Right lobe of liver (tissue), 6 donors: ENCODE data around the gene ALKBH3. TPM values are rescaled to one million over a fixed set of nuclear protein-coding genes. Genes with fewer than 3 reads are reported as not detected.
A peak's percentile ranks its signal among the peaks of the same experiment; 100 is the strongest.

Source experiments
- ATAC-seq, 4 donors: fragments of 200-7000 bp; cut with Tn5 transposase; one replicate each; pipeline ENCODE4 v1.9.1; 2020; ENCODE audit warnings: mild to moderate bottlenecking in 4 of 4, moderate library complexity in 4 of 4
- DNase-seq, 3 donors: peaks; one replicate each; pipeline ENCODE4 v3.0.0-alpha.2; 2020
- H3K27ac ChIP-seq, 3 donors: fragments of 200-600 bp; one replicate each; pipeline ENCODE4 v1.8.0; 2022
- H3K27me3 ChIP-seq, 2 donors: fragments of 200-600 bp; one replicate each; pipeline ENCODE4 v1.8.0; 2022
- H3K36me3 ChIP-seq, 4 donors: fragments of 200-600 bp; sonication (generic) in 1 of 4; one replicate each; pipeline versions ENCODE4 v1.5.1 to v1.8.0; 2017 to 2022; ENCODE audit warnings: control low read depth in 1 of 4
- H3K4me1 ChIP-seq, 4 donors: fragments of 200-600 bp; sonication (generic) in 1 of 4; one replicate each; pipeline versions ENCODE4 v1.5.1 to v1.8.0; 2017 to 2022; ENCODE audit warnings: control low read depth in 1 of 4
- H3K4me3 ChIP-seq, 3 donors: fragments of 200-600 bp; one replicate each; pipeline ENCODE4 v1.8.0; 2022
- H3K9me3 ChIP-seq, 4 donors: fragments of 200-600 bp; sonication (generic) in 1 of 4; one replicate each; pipeline versions ENCODE4 v1.5.1 to v1.8.0; 2017 to 2022; ENCODE audit warnings: control low read depth in 1 of 4
- POLR2A ChIP-seq: fragments of 450-650 bp; IDR thresholded peaks from one replicate; pipeline ENCODE4 v1.6.1; 2017; ENCODE audit warnings: antibody characterized with exemption, mild to moderate bottlenecking
- WGBS: methylation state at CpG from one replicate; pipeline ENCODE4 v1.1.6; 2018; ENCODE audit warnings: low coverage, low lambda C conversion rate; ENCODE audit not compliant: insufficient coverage; ENCODE audit errors: missing lambda C conversion rate; 5-methylcytosine and 5-hydroxymethylcytosine counted together
- intact Hi-C, 2 donors: fragments of 100-400 bp; cut with DNase I; formaldehyde crosslinking; loops; one replicate each; pipeline versions ENCODE4 v1.11.2 to v1.14.1; 2022
- long read RNA-seq: library from polyadenylated mRNA; unstranded; transcript quantifications from one replicate; pipeline ENCODE4 v2.0.0, GENCODE V29; 2019
- total RNA-seq, 6 experiments: library from RNA; depleted of rRNA in 2 of 6; stranded (reverse); fragments of >200 nt in 2 of 6; fragmentation: NEBNext Ultra II Directional in 3 of 6; extraction: Animal tissue kit (Norgen Biotek cat#: 25700) in 3 of 6; gene quantifications; one replicate each; pipeline versions ENCODE4 v1.1.0 to v1.2.4, GENCODE V29; 2016 to 2023
- TF ChIP-seq, protein P1 (sequence below), 4 donors: fragments of 200-600 bp in 3 of 4; fragments of 450-650 bp in 1 of 4; IDR thresholded peaks; one replicate each; pipeline versions ENCODE4 v1.5.1 to v1.8.0; 2016 to 2022; ENCODE audit warnings: antibody characterized with exemption in 4 of 4, mild to moderate bottlenecking in 2 of 4
- donor health status: DM: no; HTN: yes; CAD: no.
- donor health status: DM: no; HTN: no; CAD: no.
- donor health status: DM: no; HTN: no; CAD: no.
- donor health status: DM: no; HTN: yes; CAD: no.
- donor health status: DM: no; HTN: yes; CAD: no.

The ALKBH3 gene
- 10 to 100 TPM; 11.2 to 20.2 (median 17.0) TPM for total RNA-seq
- long read RNA-seq, partial matches to known transcripts = 0 of 1 reads
- long read RNA-seq, other reads (novel, unspliced or antisense) = 0 of 1 reads

DNA sequence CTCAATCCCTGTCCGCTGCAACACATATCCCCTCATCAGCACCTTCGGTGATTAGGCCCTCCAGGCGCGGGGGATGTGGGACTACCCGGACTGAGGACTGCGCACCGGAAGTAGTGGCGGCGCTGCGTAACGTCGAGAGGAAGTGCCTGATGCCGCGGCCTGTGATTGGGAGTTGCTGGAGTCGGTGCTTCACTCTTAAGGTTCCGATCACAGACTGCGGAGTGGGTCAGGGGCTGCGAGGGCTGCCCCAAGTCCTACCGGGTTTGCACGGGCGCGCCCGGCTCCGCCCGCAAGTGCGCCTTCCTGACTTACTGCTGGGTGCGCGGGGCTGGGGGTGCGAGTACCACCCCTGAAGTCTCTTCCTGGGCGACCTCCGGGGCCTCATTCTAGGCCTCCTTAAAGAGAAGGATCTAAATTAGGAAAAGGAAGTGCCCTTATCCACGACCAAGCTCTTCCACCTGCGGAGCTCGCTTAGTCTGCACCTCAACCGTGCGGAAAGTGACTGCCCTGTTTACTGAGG lies at the start of gene ALKBH3:
Gene ALKBH3, plus strand, starts transcription at position 192 of the 520 bp plus-strand sequence. CDS start 1,822 bp downstream, outside the sequence.
- 0% methylated on average over 23 of the region's 36 CpGs for WGBS

DNA sequence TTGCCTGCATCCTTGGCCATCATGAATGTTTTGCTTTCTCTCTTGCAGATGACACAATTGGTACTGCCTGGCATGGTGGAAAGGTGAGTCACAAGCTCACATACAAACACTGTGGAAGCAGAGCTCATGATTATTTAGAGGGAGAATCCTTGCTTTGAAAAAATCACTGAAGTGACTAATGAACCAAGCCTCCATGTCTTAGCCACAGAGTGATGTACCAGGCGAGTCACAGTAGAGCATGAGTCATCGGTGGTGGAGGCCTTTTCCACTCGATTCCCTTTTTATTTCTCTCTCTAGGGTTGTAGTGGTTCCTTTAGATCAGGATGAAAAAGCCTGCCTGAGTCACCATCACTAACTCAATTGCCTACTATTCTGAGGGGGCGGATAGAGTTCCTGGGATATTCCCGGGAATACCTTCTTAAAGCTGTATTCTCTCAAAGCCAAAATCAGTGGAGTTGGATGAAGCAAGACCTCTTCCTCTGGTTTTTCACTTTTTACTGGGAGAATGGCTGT lies 49.6 kb upstream of the ALKBH3 start:
- WGBS = 76% methylated on average over 5 of the region's 5 CpGs
- no peaks in the 10 kb centered on the region for H3K27me3 ChIP-seq
- H3K9me3 ChIP-seq = no peaks in the 10 kb centered on the region
- H3K36me3 ChIP-seq = no peaks in the 10 kb centered on the region
- DNase-seq = no peak
- intact Hi-C loops = no loop called here
- no peak overlapping the region for H3K4me3 ChIP-seq
- no peak overlapping the region for H3K27ac ChIP-seq
- H3K4me1 ChIP-seq = no peaks in the 10 kb centered on the region
- TF ChIP-seq, protein P1, sequence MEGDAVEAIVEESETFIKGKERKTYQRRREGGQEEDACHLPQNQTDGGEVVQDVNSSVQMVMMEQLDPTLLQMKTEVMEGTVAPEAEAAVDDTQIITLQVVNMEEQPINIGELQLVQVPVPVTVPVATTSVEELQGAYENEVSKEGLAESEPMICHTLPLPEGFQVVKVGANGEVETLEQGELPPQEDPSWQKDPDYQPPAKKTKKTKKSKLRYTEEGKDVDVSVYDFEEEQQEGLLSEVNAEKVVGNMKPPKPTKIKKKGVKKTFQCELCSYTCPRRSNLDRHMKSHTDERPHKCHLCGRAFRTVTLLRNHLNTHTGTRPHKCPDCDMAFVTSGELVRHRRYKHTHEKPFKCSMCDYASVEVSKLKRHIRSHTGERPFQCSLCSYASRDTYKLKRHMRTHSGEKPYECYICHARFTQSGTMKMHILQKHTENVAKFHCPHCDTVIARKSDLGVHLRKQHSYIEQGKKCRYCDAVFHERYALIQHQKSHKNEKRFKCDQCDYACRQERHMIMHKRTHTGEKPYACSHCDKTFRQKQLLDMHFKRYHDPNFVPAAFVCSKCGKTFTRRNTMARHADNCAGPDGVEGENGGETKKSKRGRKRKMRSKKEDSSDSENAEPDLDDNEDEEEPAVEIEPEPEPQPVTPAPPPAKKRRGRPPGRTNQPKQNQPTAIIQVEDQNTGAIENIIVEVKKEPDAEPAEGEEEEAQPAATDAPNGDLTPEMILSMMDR (IDR thresholded peaks at IDR 0.05) = no peak
- no peak for TF ChIP-seq POLR2A
- peak in 1 of 4 donors; percentile 89 for ATAC-seq

More for the DNA sequence above, at the start of gene ALKBH3:
- peak; percentile 100 for ATAC-seq
- Histone ChIP-seq H3K27me3 (peaks cover 0 to 3% of the 10 kb centered on the region in 2 donors), H3K27ac (peak within 1 kb of the TSS in 2 of 3 donors; percentile 31 to 61), H3K4me1 (peaks cover 0 to 17% (median 3%) of the 10 kb centered on the region in 4 donors), H3K4me3 (peak within 1 kb of the TSS; percentile 88 to 94 (median 88)), H3K9me3 (no peaks in the 10 kb centered on the region), H3K36me3 (peaks cover 0 to 29% (median 3%) of the 10 kb centered on the region in 4 donors)
- DNase-seq = peak; percentile 90 to 93 (median 91)
- intact Hi-C loops = no loop called here
- TF ChIP-seq, protein P1 (IDR thresholded peaks at IDR 0.05) = peak in 3 of 4 donors; percentile 10 to 17 (median 13)
- TF ChIP-seq POLR2A = peak; percentile 42

DNA sequence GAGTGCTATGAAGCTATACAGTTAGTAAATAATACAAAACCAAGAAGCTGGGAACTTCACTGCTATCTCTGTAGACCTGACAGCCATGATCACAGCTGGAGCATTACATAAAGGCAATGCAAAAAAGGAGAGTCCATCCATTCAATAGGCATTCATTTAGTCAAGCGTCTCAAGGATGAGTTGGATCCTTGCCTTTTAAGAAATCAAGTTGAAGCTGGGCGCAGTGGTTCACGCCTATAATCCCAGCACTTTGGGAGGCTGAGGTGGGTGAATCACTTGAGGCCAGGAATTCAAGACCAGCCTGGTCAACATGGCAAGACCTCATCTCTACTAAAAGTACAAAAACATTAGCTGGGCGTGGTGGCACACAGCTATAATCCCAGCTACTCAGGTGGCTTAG lies 48.1 kb upstream of the ALKBH3 start:
- H3K36me3 ChIP-seq = no peaks in the 10 kb centered on the region
- DNase-seq (no peak), ATAC-seq (no peak)
- H3K27ac ChIP-seq = no peak overlapping the region
- no peak overlapping the region for H3K4me3 ChIP-seq
- no peaks in the 10 kb centered on the region for H3K9me3 ChIP-seq
- H3K4me1 ChIP-seq = no peaks in the 10 kb centered on the region
- 97% methylated on average over 4 of the region's 4 CpGs for WGBS
- no peak for TF ChIP-seq POLR2A
- TF ChIP-seq, protein P1 (IDR thresholded peaks at IDR 0.05) = no peak
- H3K27me3 ChIP-seq = no peaks in the 10 kb centered on the region
- intact Hi-C loops = no loop called here

DNA sequence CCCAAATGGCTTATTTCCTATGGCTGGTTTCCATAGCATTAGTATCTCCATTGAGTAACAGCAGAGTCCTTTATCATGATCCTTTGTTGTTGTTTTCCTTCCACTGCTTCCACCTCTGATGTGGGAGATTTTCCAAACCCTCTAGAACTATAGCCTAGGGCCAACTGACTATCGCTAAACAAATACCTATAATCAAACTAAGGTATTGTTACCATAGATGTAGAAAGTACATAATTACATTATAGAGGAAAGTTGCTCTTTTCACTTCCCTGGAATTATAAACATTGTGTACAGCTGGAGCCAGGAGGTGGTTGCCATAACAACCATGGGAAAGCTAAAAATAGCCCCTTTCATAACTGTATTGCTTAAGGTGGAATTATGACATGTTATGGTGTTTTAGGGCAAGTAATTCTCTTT lies 47.0 kb upstream of the ALKBH3 start:
- H3K4me1 ChIP-seq = no peaks in the 10 kb centered on the region
- H3K9me3 ChIP-seq = no peaks in the 10 kb centered on the region
- H3K27me3 ChIP-seq = no peaks in the 10 kb centered on the region
- TF ChIP-seq, protein P1 (IDR thresholded peaks at IDR 0.05) = no peak
- no peak for TF ChIP-seq POLR2A
- no peak for ATAC-seq
- no peak overlapping the region for H3K27ac ChIP-seq
- H3K4me3 ChIP-seq = no peak overlapping the region
- intact Hi-C loops = no loop called here
- H3K36me3 ChIP-seq = no peaks in the 10 kb centered on the region
- 83% methylated on average over 1 of the region's 1 CpG for WGBS
- no peak for DNase-seq
